Mucosa of descending colon (tissue), 3 donors: ENCODE results near the gene FLACC1. TPM values are rescaled to one million over a fixed set of nuclear protein-coding genes. Genes with fewer than 3 reads are reported as not detected.
"Not testable (repeated sequence)": the region's sequence is repeated elsewhere in the genome, so short reads cannot be mapped to it uniquely, and the experiment has no call there.

Source experiments
- ATAC-seq: fragments of 200-7000 bp; cut with Tn5 transposase; one replicate; pipeline ENCODE4 v1.9.1; 2020; ENCODE audit warnings: mild to moderate bottlenecking, moderate library complexity
- DNase-seq, 3 donors: peaks; one replicate each; pipeline ENCODE4 v3.0.0-alpha.2; 2020
- H3K36me3 ChIP-seq: fragments of 200-600 bp; one replicate; pipeline ENCODE4 v1.8.0; 2021; ENCODE audit warnings: low read depth, mild to moderate bottlenecking
- H3K4me1 ChIP-seq: fragments of 200-600 bp; one replicate; pipeline ENCODE4 v1.8.0; 2021; ENCODE audit warnings: low read depth, mild to moderate bottlenecking
- H3K4me3 ChIP-seq: fragments of 200-600 bp; one replicate; pipeline ENCODE4 v1.8.0; 2021; ENCODE audit warnings: mild to moderate bottlenecking
- H3K9me3 ChIP-seq: fragments of 200-600 bp; one replicate; pipeline ENCODE4 v1.8.0; 2021; ENCODE audit warnings: mild to moderate bottlenecking
- CTCF ChIP-seq: fragments of 200-600 bp; IDR thresholded peaks from one replicate; pipeline ENCODE4 v1.8.0; 2022; ENCODE audit warnings: antibody characterized with exemption, mild to moderate bottlenecking
- intact Hi-C, 2 donors: fragments of 100-400 bp; cut with DNase I in 1 of 2; cut with micrococcal nuclease in 1 of 2; formaldehyde crosslinking; loops; one replicate each; pipeline versions ENCODE4 v1.11.0 to v1.11.1; 2022; cut with DNase I, micrococcal nuclease
- total RNA-seq, 3 donors: library from RNA; stranded (reverse); fragmentation: NEBNext Ultra II Directional in 2 of 3; extraction: Animal tissue kit (Norgen Biotek cat#: 25700) in 2 of 3; gene quantifications; one replicate each; pipeline versions ENCODE4 v1.2.1 to v1.2.4, GENCODE V29; 2021 to 2023
- donor health status: DM: no; HTN: no; CAD: no; lungs with moderate emphysema.
- donor health status: DM: no; HTN: no; CAD: no.
- donor health status: DM: no; HTN: yes; CAD: no.

FLACC1 gene
- total RNA-seq, 3 donors from 2014 or later: 0.93 to 3.5 (median 2.1) TPM

DNA sequence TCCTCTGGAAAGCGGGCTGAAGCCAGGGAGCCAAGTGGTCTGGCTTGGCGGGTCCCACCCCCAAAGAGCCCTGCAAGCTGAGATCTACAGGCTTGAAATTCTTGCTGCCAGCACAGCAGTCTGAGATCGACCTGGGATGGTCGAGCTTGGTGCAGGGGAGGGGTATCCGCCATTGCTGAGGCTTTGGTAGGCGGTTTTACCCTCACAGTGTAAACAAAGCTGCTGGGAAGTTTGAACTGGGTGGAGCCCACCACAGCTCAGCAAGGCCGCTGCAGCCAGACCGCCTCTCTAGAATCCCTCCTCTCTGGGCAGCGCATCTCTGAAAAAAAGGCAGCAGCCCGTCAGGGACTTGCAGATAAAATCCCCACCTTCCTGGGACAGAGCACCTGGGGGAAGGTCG lies 12.6 kb upstream of the FLACC1 start:
- no peak for TF ChIP-seq CTCF
- intact Hi-C loops: loop anchor here in 1 of 2 donors (10.0 kb wide), 1 partner anchor 135 kb away; no protein-coding TSS in a partner anchor

GRCh38 chr2:201369318-201369717 lies 12.2 kb upstream of the FLACC1 start:
- not testable (repeated sequence) for H3K4me1 ChIP-seq, H3K9me3 ChIP-seq, H3K36me3 ChIP-seq, ATAC-seq, DNase-seq, H3K4me3 ChIP-seq
- intact Hi-C loops: loop anchor here in 1 of 2 donors (10.0 kb wide), 1 partner anchor 135 kb away; no protein-coding TSS in a partner anchor

More for the DNA sequence above, 12.6 kb upstream of the FLACC1 start:
- DNase-seq: no peak
- Histone ChIP-seq H3K4me3 (no peak overlapping the region), H3K4me1 (no peaks in the 10 kb centered on the region), H3K9me3 (peaks cover 2% of the 10 kb centered on the region), H3K36me3 (no peaks in the 10 kb centered on the region)
- ATAC-seq: no peak

- DNase-seq (no peak), ATAC-seq (no peak)
- no peaks in the 10 kb centered on the region for H3K36me3 ChIP-seq
- H3K4me1 ChIP-seq: no peaks in the 10 kb centered on the region
- intact Hi-C loops: loop anchor here in 1 of 2 donors (10.0 kb wide), 1 partner anchor 131 kb away; no protein-coding TSS in a partner anchor
- H3K4me3 ChIP-seq: no peak overlapping the region
- H3K9me3 ChIP-seq: peaks cover 2% of the 10 kb centered on the region
- no peak for TF ChIP-seq CTCF
These were observed 9.0 kb upstream of the FLACC1 start for GRCh38 chr2:201366146-201366545.

- Histone ChIP-seq H3K4me1 (no peaks in the 10 kb centered on the region), H3K9me3 (peaks cover 2% of the 10 kb centered on the region), H3K36me3 (no peaks in the 10 kb centered on the region), H3K4me3 (no peak overlapping the region)
- TF ChIP-seq CTCF: peak; percentile 81
- peak in 1 of 3 donors; percentile 40 for DNase-seq
- ATAC-seq: peak; percentile 87
- intact Hi-C loops: loop anchor here (5.0 to 10.0 kb wide), 2 partner anchors 127 to 129 kb away; no protein-coding TSS in a partner anchor
These were observed 6.9 kb upstream of the FLACC1 start for GRCh38 chr2:201363857-201364560.

GRCh38 chr2:201362396-201362795 lies 5.3 kb upstream of the FLACC1 start:
- peaks cover 2% of the 10 kb centered on the region for H3K9me3 ChIP-seq
- H3K36me3 ChIP-seq: no peaks in the 10 kb centered on the region
- H3K4me3 ChIP-seq: no peak overlapping the region
- intact Hi-C loops: loop anchor here (5.0 to 10.0 kb wide), 2 partner anchors 125 to 128 kb away; no protein-coding TSS in a partner anchor
- no peak for DNase-seq
- ATAC-seq: no peak
- TF ChIP-seq CTCF: no peak
- no peaks in the 10 kb centered on the region for H3K4me1 ChIP-seq

GRCh38 chr2:201361078-201361733 lies 4.1 kb upstream of the FLACC1 start:
- intact Hi-C loops: loop anchor here (5.0 to 10.0 kb wide), 2 partner anchors 124 to 126 kb away; no protein-coding TSS in a partner anchor
- ATAC-seq (no peak), DNase-seq (no peak)
- TF ChIP-seq CTCF: no peak
- H3K36me3 ChIP-seq: no peaks in the 10 kb centered on the region
- H3K4me3 ChIP-seq: no peak overlapping the region
- no peaks in the 10 kb centered on the region for H3K4me1 ChIP-seq
- H3K9me3 ChIP-seq: no peaks in the 10 kb centered on the region
